ENCODE data around the gene ST6GALNAC5.
"Not testable (repeated sequence)": the region's sequence is repeated elsewhere in the genome, so short reads cannot be mapped to it uniquely, and the experiment has no call there.

The ST6GALNAC5 gene

DNA sequence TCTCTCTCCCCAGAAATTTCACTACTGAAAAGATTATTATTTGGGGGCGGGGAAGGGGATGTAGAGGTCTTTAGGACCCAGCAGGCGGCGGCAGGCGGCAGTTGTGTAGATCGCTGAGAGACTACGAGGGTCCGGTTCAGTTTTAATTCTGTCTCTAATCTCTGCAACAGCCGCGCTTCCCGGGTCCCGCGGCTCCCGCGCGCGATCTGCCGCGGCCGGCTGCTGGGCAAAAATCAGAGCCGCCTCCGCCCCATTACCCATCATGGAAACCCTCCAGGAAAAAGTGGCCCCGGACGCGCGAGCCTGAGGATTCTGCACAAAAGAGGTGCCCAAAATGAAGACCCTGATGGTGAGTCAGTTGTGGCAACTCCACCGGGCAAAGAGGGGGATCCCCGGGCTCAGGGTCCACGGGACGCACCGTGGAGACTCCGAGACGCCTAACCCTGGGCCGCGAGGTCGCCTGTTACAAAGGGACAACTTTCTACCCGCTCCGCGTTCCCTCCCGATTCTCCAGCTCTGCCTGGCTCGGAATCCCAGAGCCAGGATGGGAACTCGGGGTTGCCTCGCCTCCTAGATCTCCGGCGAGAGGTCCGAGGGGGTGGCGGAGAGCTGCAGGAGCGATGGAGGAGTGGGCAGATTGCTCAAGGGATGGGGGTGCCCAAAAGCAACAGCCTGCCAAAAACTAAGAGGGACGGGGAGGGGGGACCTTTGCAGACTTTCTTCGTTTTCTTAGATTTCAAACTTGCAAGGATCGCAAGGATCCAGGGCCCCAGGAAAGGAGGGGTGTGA lies at the start of gene ST6GALNAC5:
Gene ST6GALNAC5, plus strand, starts transcription at position 139 of the 789 bp plus-strand sequence.
- H3K4me3 ChIP-seq (ENCODE audit: low read depth, low read length): peak within 1 kb of the TSS; percentile 64

DNA sequence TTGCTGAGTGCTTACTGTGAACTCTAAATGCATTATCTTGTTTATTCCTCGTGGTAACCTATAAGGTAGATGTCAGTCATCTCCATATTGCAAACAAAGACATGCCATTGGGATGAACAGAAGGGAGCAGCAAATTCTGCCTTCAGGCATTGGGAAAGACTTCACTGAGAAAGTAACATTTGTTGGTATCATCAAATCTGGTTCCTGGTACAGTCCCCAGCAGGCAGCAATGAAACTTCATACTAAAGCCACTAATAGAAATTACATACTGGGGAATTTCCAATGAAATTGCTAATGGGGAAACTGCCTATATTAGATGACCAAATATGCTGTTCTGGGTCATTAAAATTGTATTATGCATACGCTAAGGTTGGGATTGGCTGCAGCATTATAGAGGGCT lies 47.3 kb upstream of the ST6GALNAC5 start:
- H3K36me3 ChIP-seq (ENCODE audit: insufficient read depth, low read length): no peaks in the 10 kb centered on the region
- no peak overlapping the region for H3K27ac ChIP-seq (ENCODE audit: low read depth, low read length)
- H3K4me3 ChIP-seq (ENCODE audit: low read depth, low read length): no peak overlapping the region
- H2AFZ ChIP-seq (ENCODE audit: low read length, unreplicated experiment): no peak overlapping the region
- peaks cover 22% of the 10 kb centered on the region for H3K27me3 ChIP-seq (ENCODE audit: insufficient read depth, low read length)
- H3K79me2 ChIP-seq (ENCODE audit: control insufficient read depth, insufficient read depth, low read length, unreplicated experiment): no peaks in the 10 kb centered on the region
- no peaks in the 10 kb centered on the region for H3K4me1 ChIP-seq (ENCODE audit: control insufficient read depth, insufficient read depth, low read length, unreplicated experiment)

More for the DNA sequence above, at the start of gene ST6GALNAC5:
- Histone ChIP-seq H3K27ac (ENCODE audit: low read depth, low read length) (no peak within 1 kb of the TSS), H2AFZ (ENCODE audit: low read length, unreplicated experiment) (peak within 1 kb of the TSS; percentile 83), H3K4me1 (ENCODE audit: control insufficient read depth, insufficient read depth, low read length, unreplicated experiment) (no peaks in the 10 kb centered on the region), H3K79me2 (ENCODE audit: control insufficient read depth, insufficient read depth, low read length, unreplicated experiment) (no peaks in the 10 kb centered on the region), H3K36me3 (ENCODE audit: insufficient read depth, low read length) (no peaks in the 10 kb centered on the region), H3K27me3 (ENCODE audit: insufficient read depth, low read length) (peaks cover 77% of the 10 kb centered on the region)

DNA sequence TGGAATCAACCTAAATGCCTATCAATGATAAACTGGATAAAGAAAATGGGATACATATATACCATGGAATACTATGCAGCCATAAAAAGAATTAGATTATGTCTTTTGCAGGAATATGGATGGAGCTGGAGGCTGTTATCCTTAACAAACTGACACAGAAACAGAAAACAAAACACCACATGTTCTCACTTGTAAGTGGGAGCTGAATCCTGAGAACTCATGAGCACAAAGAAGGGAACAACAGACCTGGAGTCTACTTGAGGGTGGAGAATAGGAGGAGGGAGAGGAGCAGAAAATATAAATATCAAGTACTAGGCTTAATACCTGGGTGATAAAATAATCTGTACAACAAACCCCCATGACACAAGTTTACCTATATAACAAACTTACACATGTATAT lies 44.3 kb upstream of the ST6GALNAC5 start:
- not testable (repeated sequence) for H3K36me3 ChIP-seq (ENCODE audit: insufficient read depth, low read length); H3K79me2 ChIP-seq (ENCODE audit: control insufficient read depth, insufficient read depth, low read length, unreplicated experiment); H3K27ac ChIP-seq (ENCODE audit: low read depth, low read length); H3K27me3 ChIP-seq (ENCODE audit: insufficient read depth, low read length); H2AFZ ChIP-seq (ENCODE audit: low read length, unreplicated experiment); H3K4me3 ChIP-seq (ENCODE audit: low read depth, low read length); H3K4me1 ChIP-seq (ENCODE audit: control insufficient read depth, insufficient read depth, low read length, unreplicated experiment)

DNA sequence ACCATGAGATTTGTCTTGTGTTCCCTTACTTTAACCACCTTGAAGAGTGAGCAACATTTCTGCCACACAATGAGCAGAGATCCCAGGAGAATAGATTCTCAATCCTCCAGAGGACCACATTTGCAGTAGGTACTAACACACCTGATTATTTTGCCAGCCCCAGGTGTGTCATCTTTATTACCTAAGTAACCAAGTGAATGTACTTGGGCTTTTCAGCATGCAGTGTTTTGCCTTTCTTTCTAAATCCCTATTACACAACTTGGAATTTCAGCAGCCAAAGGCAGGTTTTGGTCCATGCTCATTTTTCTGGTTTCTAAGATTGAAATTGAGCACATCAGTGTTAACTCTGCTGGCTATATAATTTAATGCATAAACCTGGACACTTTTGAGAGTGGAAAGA lies 43.2 kb upstream of the ST6GALNAC5 start:
- 0 out of 2 replicates have a peak, but pooled peaks cover 4% of the 10 kb centered on the region for H3K27me3 ChIP-seq (ENCODE audit: insufficient read depth, low read length)
- no peaks in the 10 kb centered on the region for H3K79me2 ChIP-seq (ENCODE audit: control insufficient read depth, insufficient read depth, low read length, unreplicated experiment)
- H3K4me1 ChIP-seq (ENCODE audit: control insufficient read depth, insufficient read depth, low read length, unreplicated experiment): no peaks in the 10 kb centered on the region
- no peaks in the 10 kb centered on the region for H3K36me3 ChIP-seq (ENCODE audit: insufficient read depth, low read length)
- H2AFZ ChIP-seq (ENCODE audit: low read length, unreplicated experiment): no peak overlapping the region
- H3K4me3 ChIP-seq (ENCODE audit: low read depth, low read length): no peak overlapping the region
- no peak overlapping the region for H3K27ac ChIP-seq (ENCODE audit: low read depth, low read length)

DNA sequence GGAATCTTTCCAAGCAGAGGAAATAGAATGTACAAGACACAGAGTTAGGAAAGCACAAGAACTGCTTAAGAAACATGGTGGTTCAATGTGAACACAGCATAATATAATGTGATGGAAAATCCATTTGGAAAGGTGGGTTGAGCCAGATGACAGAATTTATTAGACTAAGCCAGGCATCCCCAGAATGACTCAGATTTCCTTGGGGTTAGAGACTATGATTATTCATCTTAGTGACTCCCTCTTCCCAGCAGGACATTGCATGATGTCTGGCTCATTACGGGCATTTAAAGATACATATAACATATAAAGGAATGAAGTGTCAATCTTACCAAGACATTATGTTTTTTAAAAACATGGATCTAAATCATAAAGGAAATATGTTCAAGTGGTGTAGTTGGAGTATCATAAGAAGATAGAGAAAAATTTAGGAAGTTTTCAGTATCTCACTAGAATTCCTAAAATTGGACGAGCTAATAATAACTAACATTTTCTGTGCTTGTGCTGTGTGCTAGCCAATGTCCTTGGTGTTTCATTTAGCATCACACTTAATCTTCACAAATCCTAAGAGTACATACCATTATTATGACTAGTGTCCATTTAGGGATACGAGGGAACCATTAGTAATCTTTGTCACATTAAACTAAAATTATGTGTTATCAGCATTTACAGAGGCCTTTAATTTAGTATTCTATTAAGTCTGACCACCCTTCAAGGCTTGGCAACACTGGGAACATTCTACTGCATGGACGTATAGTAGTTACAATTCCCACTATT lies 41.0 kb upstream of the ST6GALNAC5 start:
- Histone ChIP-seq H3K79me2 (ENCODE audit: control insufficient read depth, insufficient read depth, low read length, unreplicated experiment) (no peaks in the 10 kb centered on the region), H3K27me3 (ENCODE audit: insufficient read depth, low read length) (0 out of 2 replicates have a peak, but pooled peaks cover 4% of the 10 kb centered on the region), H3K36me3 (ENCODE audit: insufficient read depth, low read length) (no peaks in the 10 kb centered on the region), H3K4me3 (ENCODE audit: low read depth, low read length) (no peak overlapping the region), H2AFZ (ENCODE audit: low read length, unreplicated experiment) (no peak overlapping the region), H3K4me1 (ENCODE audit: control insufficient read depth, insufficient read depth, low read length, unreplicated experiment) (no peaks in the 10 kb centered on the region), H3K27ac (ENCODE audit: low read depth, low read length) (no peak overlapping the region)

DNA sequence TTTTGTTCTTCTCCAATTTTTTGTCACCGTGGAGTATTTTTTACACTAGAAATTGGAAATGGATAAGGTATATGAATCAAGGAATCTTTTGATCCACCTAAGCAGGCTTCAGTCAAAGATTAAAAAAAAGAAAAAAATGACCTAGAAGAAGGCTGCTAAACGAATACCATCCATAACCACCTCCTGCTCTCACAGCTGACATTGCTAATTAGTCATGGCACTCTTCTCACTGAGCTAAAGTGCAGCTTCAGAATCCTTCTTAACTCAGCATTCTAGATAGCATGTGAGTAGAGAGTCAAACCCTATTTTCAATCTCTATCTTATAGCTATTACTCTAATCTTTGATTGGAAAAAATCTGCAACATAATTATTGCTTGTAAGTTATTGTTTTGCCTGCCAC lies 40.2 kb upstream of the ST6GALNAC5 start:
- H3K4me3 ChIP-seq (ENCODE audit: low read depth, low read length): no peak overlapping the region
- no peaks in the 10 kb centered on the region for H3K4me1 ChIP-seq (ENCODE audit: control insufficient read depth, insufficient read depth, low read length, unreplicated experiment)
- no peak overlapping the region for H3K27ac ChIP-seq (ENCODE audit: low read depth, low read length)
- H3K79me2 ChIP-seq (ENCODE audit: control insufficient read depth, insufficient read depth, low read length, unreplicated experiment): no peaks in the 10 kb centered on the region
- no peak overlapping the region for H2AFZ ChIP-seq (ENCODE audit: low read length, unreplicated experiment)
- 0 out of 2 replicates have a peak, but pooled peaks cover 4% of the 10 kb centered on the region for H3K27me3 ChIP-seq (ENCODE audit: insufficient read depth, low read length)
- no peaks in the 10 kb centered on the region for H3K36me3 ChIP-seq (ENCODE audit: insufficient read depth, low read length)

DNA sequence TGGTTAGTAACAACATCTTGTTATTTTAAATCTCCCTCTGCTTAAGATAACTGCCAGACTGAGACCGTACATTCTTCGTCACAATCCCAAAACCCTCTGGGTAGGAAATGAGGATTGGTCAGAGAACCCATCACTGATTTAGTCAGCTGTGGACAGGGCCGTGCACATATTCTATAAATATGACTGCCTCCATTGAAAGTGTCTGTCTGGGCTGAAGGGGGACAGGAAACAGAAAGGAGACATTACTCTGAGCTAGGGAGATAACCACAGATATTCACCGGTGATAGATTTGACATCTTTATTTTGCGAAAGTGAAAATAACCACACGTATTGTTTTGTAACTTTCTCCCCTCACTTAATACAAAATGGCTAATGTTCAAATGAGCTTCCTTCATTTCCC lies 36.9 kb upstream of the ST6GALNAC5 start:
- Histone ChIP-seq H3K36me3 (ENCODE audit: insufficient read depth, low read length) (no peaks in the 10 kb centered on the region), H3K27me3 (ENCODE audit: insufficient read depth, low read length) (no peaks in the 10 kb centered on the region), H3K27ac (ENCODE audit: low read depth, low read length) (no peak overlapping the region), H3K4me3 (ENCODE audit: low read depth, low read length) (peak overlapping the region; percentile 46; the same call in 1 of the 2 replicates), H3K79me2 (ENCODE audit: control insufficient read depth, insufficient read depth, low read length, unreplicated experiment) (no peaks in the 10 kb centered on the region), H3K4me1 (ENCODE audit: control insufficient read depth, insufficient read depth, low read length, unreplicated experiment) (no peaks in the 10 kb centered on the region), H2AFZ (ENCODE audit: low read length, unreplicated experiment) (peak overlapping the region; percentile 29)

DNA sequence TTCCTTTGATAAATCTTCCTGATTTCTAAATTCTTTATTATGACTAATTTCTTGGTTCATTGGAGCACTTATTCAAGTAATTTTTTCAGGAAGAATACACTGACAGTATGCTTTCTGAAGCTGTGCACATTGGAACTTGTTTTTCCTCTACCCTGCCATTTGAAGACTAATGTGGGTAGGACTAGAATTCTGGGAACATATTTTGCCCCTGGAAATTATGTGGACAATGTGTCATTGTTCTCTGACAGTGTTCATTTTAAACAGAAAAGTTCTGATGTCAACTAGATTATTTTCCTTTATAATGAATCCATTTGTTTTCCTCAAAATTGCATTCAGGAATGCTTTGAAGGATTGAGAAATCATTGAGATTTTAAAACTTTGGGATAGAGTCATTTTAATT lies 34.8 kb upstream of the ST6GALNAC5 start:
- Histone ChIP-seq H3K4me1 (ENCODE audit: control insufficient read depth, insufficient read depth, low read length, unreplicated experiment) (no peaks in the 10 kb centered on the region), H3K27ac (ENCODE audit: low read depth, low read length) (no peak overlapping the region), H2AFZ (ENCODE audit: low read length, unreplicated experiment) (no peak overlapping the region), H3K79me2 (ENCODE audit: control insufficient read depth, insufficient read depth, low read length, unreplicated experiment) (no peaks in the 10 kb centered on the region), H3K36me3 (ENCODE audit: insufficient read depth, low read length) (no peaks in the 10 kb centered on the region), H3K27me3 (ENCODE audit: insufficient read depth, low read length) (peaks cover 4% of the 10 kb centered on the region; the same call in 1 of the 2 replicates), H3K4me3 (ENCODE audit: low read depth, low read length) (no peak overlapping the region)

DNA sequence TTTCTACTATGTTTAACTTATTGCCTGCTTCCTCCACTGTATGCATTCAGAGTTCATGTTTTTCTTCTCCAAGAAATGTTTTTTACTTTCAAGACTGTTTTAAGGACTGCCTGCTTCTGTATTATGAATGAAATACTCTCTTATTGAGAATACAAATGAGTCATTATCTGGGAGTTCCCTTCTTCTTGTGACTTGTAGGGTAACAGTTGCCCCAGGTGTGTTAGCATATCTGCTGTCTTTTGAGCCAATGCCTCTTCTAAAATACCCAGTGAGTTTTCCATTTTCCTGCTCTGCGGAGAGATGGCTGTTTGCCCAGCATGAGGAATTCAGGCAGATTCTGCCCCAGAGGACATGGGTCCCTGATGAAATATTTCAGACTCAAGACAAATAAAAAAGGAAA lies 34.1 kb upstream of the ST6GALNAC5 start:
- no peak overlapping the region for H3K27ac ChIP-seq (ENCODE audit: low read depth, low read length)
- H3K4me3 ChIP-seq (ENCODE audit: low read depth, low read length): no peak overlapping the region
- no peaks in the 10 kb centered on the region for H3K36me3 ChIP-seq (ENCODE audit: insufficient read depth, low read length)
- no peaks in the 10 kb centered on the region for H3K79me2 ChIP-seq (ENCODE audit: control insufficient read depth, insufficient read depth, low read length, unreplicated experiment)
- H3K27me3 ChIP-seq (ENCODE audit: insufficient read depth, low read length): peaks cover 4% of the 10 kb centered on the region; the same call in 1 of the 2 replicates
- no peaks in the 10 kb centered on the region for H3K4me1 ChIP-seq (ENCODE audit: control insufficient read depth, insufficient read depth, low read length, unreplicated experiment)
- no peak overlapping the region for H2AFZ ChIP-seq (ENCODE audit: low read length, unreplicated experiment)

DNA sequence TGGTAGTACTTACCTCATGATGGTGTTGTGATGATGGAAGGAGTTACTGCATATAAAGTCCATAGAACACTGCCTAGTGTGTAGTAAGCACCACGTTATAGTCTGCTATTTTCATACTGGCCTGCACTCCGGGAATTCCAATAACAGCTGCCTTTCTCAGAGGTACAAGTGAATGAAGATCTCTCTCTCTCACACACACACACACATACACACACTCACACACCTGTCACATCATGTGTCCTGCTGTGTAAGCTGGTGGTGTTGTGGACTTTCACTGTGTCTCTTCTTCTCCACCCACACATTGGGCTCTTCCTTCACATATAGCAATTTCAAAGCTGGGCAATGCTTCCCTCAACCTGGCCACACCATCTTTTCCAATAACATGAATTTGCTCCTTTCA lies 33.4 kb upstream of the ST6GALNAC5 start:
- no peak overlapping the region for H3K27ac ChIP-seq (ENCODE audit: low read depth, low read length)
- H3K4me3 ChIP-seq (ENCODE audit: low read depth, low read length): no peak overlapping the region
- H3K27me3 ChIP-seq (ENCODE audit: insufficient read depth, low read length): peaks cover 4% of the 10 kb centered on the region; the same call in 1 of the 2 replicates
- H3K36me3 ChIP-seq (ENCODE audit: insufficient read depth, low read length): no peaks in the 10 kb centered on the region
- no peak overlapping the region for H2AFZ ChIP-seq (ENCODE audit: low read length, unreplicated experiment)
- H3K4me1 ChIP-seq (ENCODE audit: control insufficient read depth, insufficient read depth, low read length, unreplicated experiment): no peaks in the 10 kb centered on the region
- H3K79me2 ChIP-seq (ENCODE audit: control insufficient read depth, insufficient read depth, low read length, unreplicated experiment): no peaks in the 10 kb centered on the region
